ENCODE data around the gene ABCD1.

DNA sequence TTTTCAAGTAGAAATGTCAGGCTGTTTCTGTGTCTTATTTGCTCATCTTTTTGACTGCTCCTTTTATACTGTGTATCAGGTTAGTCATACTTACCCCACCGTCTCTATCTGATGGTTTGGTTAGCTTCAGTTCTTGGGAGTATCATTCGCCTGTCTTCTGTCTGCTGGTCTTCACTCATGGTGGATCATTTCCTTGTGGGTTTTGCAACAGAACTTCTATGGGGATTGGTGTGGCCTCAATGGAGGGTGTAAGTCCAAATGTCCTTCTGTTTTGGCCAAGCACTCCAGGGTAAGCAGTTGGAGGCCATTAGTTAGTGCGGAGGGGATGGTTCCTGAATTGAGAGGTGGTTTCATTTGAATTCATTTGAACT, 7.2 kb downstream of the ABCD1 start:
- TF ChIP-seq, protein P1, sequence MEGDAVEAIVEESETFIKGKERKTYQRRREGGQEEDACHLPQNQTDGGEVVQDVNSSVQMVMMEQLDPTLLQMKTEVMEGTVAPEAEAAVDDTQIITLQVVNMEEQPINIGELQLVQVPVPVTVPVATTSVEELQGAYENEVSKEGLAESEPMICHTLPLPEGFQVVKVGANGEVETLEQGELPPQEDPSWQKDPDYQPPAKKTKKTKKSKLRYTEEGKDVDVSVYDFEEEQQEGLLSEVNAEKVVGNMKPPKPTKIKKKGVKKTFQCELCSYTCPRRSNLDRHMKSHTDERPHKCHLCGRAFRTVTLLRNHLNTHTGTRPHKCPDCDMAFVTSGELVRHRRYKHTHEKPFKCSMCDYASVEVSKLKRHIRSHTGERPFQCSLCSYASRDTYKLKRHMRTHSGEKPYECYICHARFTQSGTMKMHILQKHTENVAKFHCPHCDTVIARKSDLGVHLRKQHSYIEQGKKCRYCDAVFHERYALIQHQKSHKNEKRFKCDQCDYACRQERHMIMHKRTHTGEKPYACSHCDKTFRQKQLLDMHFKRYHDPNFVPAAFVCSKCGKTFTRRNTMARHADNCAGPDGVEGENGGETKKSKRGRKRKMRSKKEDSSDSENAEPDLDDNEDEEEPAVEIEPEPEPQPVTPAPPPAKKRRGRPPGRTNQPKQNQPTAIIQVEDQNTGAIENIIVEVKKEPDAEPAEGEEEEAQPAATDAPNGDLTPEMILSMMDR (conservative IDR thresholded peaks at IDR 0.05; ENCODE audit: low read depth, low read length): no peak
- no peak for TF ChIP-seq EZH2phosphoT487 (IDR thresholded peaks at IDR 0.05; ENCODE audit: borderline replicate concordance, low read length)
- TF ChIP-seq EZH2 (IDR thresholded peaks at IDR 0.05; ENCODE audit: low read length, unreplicated experiment): no peak
